GM12875 (cell line): ENCODE results near the gene WNK1.

Experiments
- H3K4me3 ChIP-seq: one replicate; pipeline ENCODE4 v1.5.1; 2011; ENCODE audit warnings: low read depth, low read length, control low read depth
- CTCF ChIP-seq: IDR thresholded peaks from 2 replicates; pipeline ENCODE4 v1.5.1; 2011; ENCODE audit warnings: low read depth, mild to moderate bottlenecking, control low read depth, inconsistent platforms, low read length, moderate library complexity, borderline replicate concordance; ENCODE audit not compliant: insufficient read depth

The WNK1 gene

GRCh38 chr12:946212-946611 is 193.8 kb downstream of the WNK1 start:
- no peak overlapping the region for H3K4me3 ChIP-seq
- no peak for TF ChIP-seq CTCF

GRCh38 chr12:946631-947030 is 194.3 kb downstream of the WNK1 start:
- TF ChIP-seq CTCF, result no peak
- no peak overlapping the region for H3K4me3 ChIP-seq

- H3K4me3 ChIP-seq, result peak overlapping the region; percentile 87
- TF ChIP-seq CTCF, result no peak
Observed at GRCh38 chr12:948238-948637, 195.9 kb downstream of the WNK1 start.

GRCh38 chr12:949453-950191 is 197.2 kb downstream of the WNK1 start, which contains the start of gene RAD52:
TSS of gene RAD52 (minus strand) at chr12:949694. CDS start at chr12:933058, 16,636 bp downstream.
- peak within 1 kb of the TSS; percentile 87 for H3K4me3 ChIP-seq
- peak; percentile 84 for TF ChIP-seq CTCF

GRCh38 chr12:951176-951575 is 198.8 kb downstream of the WNK1 start:
- TF ChIP-seq CTCF, result no peak

GRCh38 chr12:953776-954175 is 201.4 kb downstream of the WNK1 start:
- H3K4me3 ChIP-seq, result no peak overlapping the region
- no peak for TF ChIP-seq CTCF

More at GRCh38 chr12:951176-951575, 198.8 kb downstream of the WNK1 start:
- no peak overlapping the region for H3K4me3 ChIP-seq

GRCh38 chr12:954741-955140 is 202.4 kb downstream of the WNK1 start:
- no peak overlapping the region for H3K4me3 ChIP-seq
- no peak for TF ChIP-seq CTCF
